Measurements from ENCODE around the gene POU2F3.

- TF ChIP-seq, protein P1, sequence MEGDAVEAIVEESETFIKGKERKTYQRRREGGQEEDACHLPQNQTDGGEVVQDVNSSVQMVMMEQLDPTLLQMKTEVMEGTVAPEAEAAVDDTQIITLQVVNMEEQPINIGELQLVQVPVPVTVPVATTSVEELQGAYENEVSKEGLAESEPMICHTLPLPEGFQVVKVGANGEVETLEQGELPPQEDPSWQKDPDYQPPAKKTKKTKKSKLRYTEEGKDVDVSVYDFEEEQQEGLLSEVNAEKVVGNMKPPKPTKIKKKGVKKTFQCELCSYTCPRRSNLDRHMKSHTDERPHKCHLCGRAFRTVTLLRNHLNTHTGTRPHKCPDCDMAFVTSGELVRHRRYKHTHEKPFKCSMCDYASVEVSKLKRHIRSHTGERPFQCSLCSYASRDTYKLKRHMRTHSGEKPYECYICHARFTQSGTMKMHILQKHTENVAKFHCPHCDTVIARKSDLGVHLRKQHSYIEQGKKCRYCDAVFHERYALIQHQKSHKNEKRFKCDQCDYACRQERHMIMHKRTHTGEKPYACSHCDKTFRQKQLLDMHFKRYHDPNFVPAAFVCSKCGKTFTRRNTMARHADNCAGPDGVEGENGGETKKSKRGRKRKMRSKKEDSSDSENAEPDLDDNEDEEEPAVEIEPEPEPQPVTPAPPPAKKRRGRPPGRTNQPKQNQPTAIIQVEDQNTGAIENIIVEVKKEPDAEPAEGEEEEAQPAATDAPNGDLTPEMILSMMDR (IDR thresholded peaks at IDR 0.05 in 4 of 5, conservative IDR thresholded peaks at IDR 0.05 in 1 of 5) = no peak
- TF ChIP-seq POLR2A (IDR thresholded peaks at IDR 0.05) = no peak
Observed at GRCh38 chr11:120290956-120291355, 51.0 kb downstream of the POU2F3 start.

All from gastrocnemius medialis (tissue), 4 donors.